H1 (cell line): ENCODE results near the gene ENDOU. TPM values are rescaled to one million over a fixed set of nuclear protein-coding genes. Genes with fewer than 3 reads are reported as not detected.

Experiments
- CTCF ChIA-PET: fragments of 300-600 bp; sonication (Branson Sonifier 250); formaldehyde crosslinking; loops from one replicate; lab custom pipeline; 2021; ENCODE audit not compliant: partially characterized antibody; lab: Charles Lee
- POLR2A ChIA-PET: fragments of 300-600 bp; sonication (Branson Sonifier 250); formaldehyde crosslinking; loops from one replicate; lab custom pipeline; 2021; ENCODE audit warnings: inconsistent platforms; ENCODE audit not compliant: partially characterized antibody; lab: Charles Lee
- DNase-seq, 2 experiments: peaks; one replicate each; pipeline versions ENCODE4 v3.0.0 to v3.0.0-alpha.2; 2010 to 2022; ENCODE audit warnings: low spot score in 2 of 2, low read depth in 1 of 2, mixed read lengths in 1 of 2
- FAIRE-seq: peaks from 2 replicates; lab custom pipeline; 2011; peaks lifted over from hg19 to GRCh38; lab: Jason Lieb, UNC
- H2AFZ ChIP-seq: 2 replicates; pipeline ENCODE4 v1.8.1; 2012; ENCODE audit warnings: low read length, inconsistent platforms
- H2AK5ac ChIP-seq: 2 replicates; pipeline ENCODE4 v1.6.1; 2013; ENCODE audit warnings: low read depth, low read length
- H2BK120ac ChIP-seq: replicated peaks from 2 replicates; pipeline ENCODE3; 2013; ENCODE audit warnings: low read depth, low read length, inconsistent platforms
- H2BK12ac ChIP-seq: 2 replicates; pipeline ENCODE4 v1.6.1; 2013; ENCODE audit warnings: low read depth, low read length
- H2BK15ac ChIP-seq: 2 replicates; pipeline ENCODE4 v1.6.1; 2013; ENCODE audit warnings: low read length
- H2BK20ac ChIP-seq: 2 replicates; pipeline ENCODE4 v1.6.1; 2013; ENCODE audit warnings: low read length
- H2BK5ac ChIP-seq: 2 replicates; pipeline ENCODE4 v1.6.1; 2013; ENCODE audit warnings: low read depth, low read length
- H3K14ac ChIP-seq: 2 replicates; pipeline ENCODE4 v1.6.1; 2013; ENCODE audit warnings: inconsistent platforms; ENCODE audit not compliant: insufficient read length
- H3K18ac ChIP-seq: 2 replicates; pipeline ENCODE4 v1.6.1; 2013; ENCODE audit warnings: low read length; ENCODE audit errors: extremely low read depth
- H3K23ac ChIP-seq: 2 replicates; pipeline ENCODE4 v1.6.1; 2013; ENCODE audit warnings: inconsistent platforms; ENCODE audit not compliant: insufficient read length
- H3K23me2 ChIP-seq: 2 replicates; pipeline ENCODE4 v1.6.1; 2013; ENCODE audit warnings: low read depth, low read length
- H3K27ac ChIP-seq: 2 replicates; pipeline ENCODE4 v1.6.1; 2011; ENCODE audit warnings: low read depth, low read length, inconsistent platforms
- H3K27me3 ChIP-seq, 4 experiments: replicated peaks in 1 of 4; 1 replicate in 1 of 4; 2 replicates in 3 of 4; pipeline versions ENCODE4 v1.6.1 to v1.8.1; 2011 to 2013; ENCODE audit warnings: low read length in 3 of 4, mild to moderate bottlenecking in 3 of 4, inconsistent platforms in 2 of 4, mixed read lengths in 2 of 4, moderate library complexity in 1 of 4; ENCODE audit not compliant: control insufficient read depth in 3 of 4, insufficient read depth in 3 of 4; ENCODE audit errors: extremely low read depth in 1 of 4
- H3K36me3 ChIP-seq, 4 experiments: 2 replicates each; pipeline versions ENCODE4 v1.6.1 to v1.8.1; 2011 to 2013; ENCODE audit warnings: mild to moderate bottlenecking in 4 of 4, low read length in 3 of 4, moderate library complexity in 2 of 4, control low read depth in 1 of 4, inconsistent platforms in 1 of 4; ENCODE audit not compliant: insufficient read depth in 4 of 4, control insufficient read depth in 2 of 4
- H3K4ac ChIP-seq: replicated peaks from 2 replicates; pipeline ENCODE3; 2013; ENCODE audit warnings: low read length, low read depth, mixed read lengths, inconsistent platforms; ENCODE audit not compliant: insufficient read length
- H3K4me1 ChIP-seq, 4 experiments: replicated peaks in 1 of 4; 1 replicate in 1 of 4; 2 replicates in 3 of 4; pipeline versions ENCODE4 v1.6.1 to v1.8.1; 2011 to 2013; ENCODE audit warnings: low read length in 3 of 4, inconsistent platforms in 2 of 4, mixed read lengths in 1 of 4; ENCODE audit not compliant: insufficient read depth in 4 of 4, control insufficient read depth in 3 of 4
- H3K4me2 ChIP-seq, 2 experiments: 2 replicates each; pipeline versions ENCODE4 v1.6.1 to v1.8.1; 2011 to 2013; ENCODE audit warnings: low read depth in 2 of 2, low read length in 2 of 2, control low read depth in 1 of 2, inconsistent platforms in 1 of 2, mild to moderate bottlenecking in 1 of 2; ENCODE audit not compliant: insufficient read depth in 1 of 2
- H3K4me3 ChIP-seq, 4 experiments: fragments of 200-600, 300-600 bp in 1 of 4; sonication (generic), shearing (Covaris generic), sonication (Bioruptor Twin) in 1 of 4; 2 replicates each; pipeline versions ENCODE4 v1.5.1 to v1.8.1; 2011 to 2016; ENCODE audit warnings: low read length in 4 of 4, low read depth in 3 of 4, control low read depth in 2 of 4, inconsistent platforms in 2 of 4, mild to moderate bottlenecking in 2 of 4, mixed read lengths in 1 of 4, moderate library complexity in 1 of 4; ENCODE audit not compliant: insufficient read depth in 2 of 4; ENCODE audit errors: extremely low read depth in 1 of 4
- H3K56ac ChIP-seq: replicated peaks from 2 replicates; pipeline ENCODE3; 2013; ENCODE audit warnings: low read depth, mild to moderate bottlenecking, mixed read lengths, low read length, inconsistent platforms; ENCODE audit not compliant: insufficient read length
- H3K79me1 ChIP-seq: 2 replicates; pipeline ENCODE4 v1.6.1; 2013; ENCODE audit warnings: low read depth, low read length, control low read depth
- H3K79me2 ChIP-seq, 2 experiments: 2 replicates each; pipeline versions ENCODE4 v1.6.1 to v1.8.1; 2012 to 2013; ENCODE audit warnings: low read length in 2 of 2, mild to moderate bottlenecking in 2 of 2, inconsistent platforms in 1 of 2; ENCODE audit not compliant: insufficient read depth in 2 of 2, control insufficient read depth in 1 of 2
- H3K9ac ChIP-seq, 4 experiments: replicated peaks in 1 of 4; 1 replicate in 1 of 4; 2 replicates in 3 of 4; pipeline versions ENCODE4 v1.6.1 to v1.8.1; 2011 to 2013; ENCODE audit warnings: low read depth in 3 of 4, low read length in 3 of 4, control low read depth in 2 of 4, mild to moderate bottlenecking in 2 of 4, moderate library complexity in 2 of 4, inconsistent platforms in 1 of 4; ENCODE audit errors: extremely low read depth in 1 of 4
- H3K9me3 ChIP-seq, 2 experiments: 2 replicates each; pipeline versions ENCODE4 v1.6.1 to v1.8.1; 2012 to 2013; ENCODE audit warnings: mild to moderate bottlenecking in 2 of 2, moderate library complexity in 2 of 2, control low read depth in 1 of 2, inconsistent platforms in 1 of 2, low read depth in 1 of 2, low read length in 1 of 2, mixed read lengths in 1 of 2; ENCODE audit not compliant: insufficient read depth in 2 of 2
- H4K20me1 ChIP-seq, 2 experiments: replicated peaks in 1 of 2; 2 replicates each; pipeline versions ENCODE3 to v1.8.1; 2011 to 2013; ENCODE audit warnings: inconsistent platforms in 2 of 2, low read length in 2 of 2, mild to moderate bottlenecking in 1 of 2; ENCODE audit not compliant: insufficient read depth in 2 of 2, control insufficient read depth in 1 of 2
- H4K5ac ChIP-seq: 2 replicates; pipeline ENCODE4 v1.6.1; 2013; ENCODE audit warnings: low read length, low read depth, mixed read lengths, inconsistent platforms; ENCODE audit not compliant: insufficient read length
- H4K8ac ChIP-seq: 2 replicates; pipeline ENCODE4 v1.8.0; 2013; ENCODE audit warnings: mild to moderate bottlenecking, moderate library complexity, low read length, inconsistent platforms; ENCODE audit not compliant: insufficient read depth; ENCODE audit errors: extremely low read depth
- H4K91ac ChIP-seq: replicated peaks from 2 replicates; pipeline ENCODE3; 2013; ENCODE audit warnings: low read length, mixed read lengths, inconsistent platforms; ENCODE audit not compliant: insufficient read length
- CTCF ChIP-seq, 3 experiments: IDR thresholded peaks; 1 replicate in 2 of 3; 2 replicates in 1 of 3; pipeline versions ENCODE4 v1.5.1 to v1.6.1; 2011; ENCODE audit warnings: low read length in 3 of 3, mild to moderate bottlenecking in 3 of 3, inconsistent platforms in 2 of 3, low read depth in 1 of 3, moderate library complexity in 1 of 3; ENCODE audit not compliant: insufficient read depth in 1 of 3; ENCODE audit errors: control extremely low read depth in 1 of 3
- GTF2F1 ChIP-seq: IDR thresholded peaks from 2 replicates; pipeline ENCODE4 v1.6.1; 2012; ENCODE audit warnings: low read depth, low read length, improper control_type of control experiment, borderline replicate concordance
- POLR2A ChIP-seq, 2 experiments: IDR thresholded peaks; 1 replicate in 1 of 2; 2 replicates in 1 of 2; pipeline ENCODE4 v1.6.1; 2011; ENCODE audit warnings: low read depth in 2 of 2, low read length in 2 of 2, mild to moderate bottlenecking in 2 of 2; ENCODE audit errors: control extremely low read depth in 1 of 2
- RFX5 ChIP-seq: IDR thresholded peaks from 2 replicates; pipeline ENCODE4 v1.6.1; 2011; ENCODE audit warnings: low read depth, low read length, improper control_type of control experiment, borderline replicate concordance
- SP1 ChIP-seq: IDR thresholded peaks from 2 replicates; pipeline ENCODE4 v1.6.1; 2011; ENCODE audit warnings: low read depth, low read length
- TAF1 ChIP-seq: IDR thresholded peaks from 2 replicates; pipeline ENCODE4 v1.6.1; 2011; ENCODE audit warnings: mild to moderate bottlenecking, low read depth, low read length
- WGBS, 2 experiments: shearing (Covaris generic) in 1 of 2; methylation state at CpG; one replicate each; pipeline versions ENCODE4 v1.1.6 to v1.1.7; 2013 to 2015; ENCODE audit warnings: low lambda C conversion rate in 2 of 2, mixed read lengths in 2 of 2, inconsistent platforms in 1 of 2, low coverage in 1 of 2, missing lambda C conversion rate in 1 of 2; ENCODE audit not compliant: insufficient replicate concordance in 2 of 2, insufficient coverage in 1 of 2, insufficient read length in 1 of 2; ENCODE audit errors: extremely low coverage in 1 of 2, missing lambda C conversion rate in 1 of 2; 5-methylcytosine and 5-hydroxymethylcytosine counted together
- polyA plus RNA-seq, 7 experiments: library from polyadenylated mRNA; depleted of rRNA in 3 of 7; stranded (reverse) in 5 of 7; unstranded in 2 of 7; fragments of >200 nt in 5 of 7; fragments of 200-250 nt in 2 of 7; gene quantifications; 1 replicate in 5 of 7; 2 replicates in 1 of 7; 4 replicates in 1 of 7; pipeline versions ENCODE4 v1.2.1 to v1.2.3, GENCODE V29; 2011 to 2013; ENCODE audit warnings: missing spikeins in 2 of 7, mixed read lengths in 2 of 7
- total RNA-seq: library from RNA; stranded (reverse); fragmentation: NEBNext Ultra II Directional; extraction: Animal tissue kit (Norgen Biotek cat#: 25700); gene quantifications from 2 replicates; pipeline ENCODE4 v1.2.1, GENCODE V29; 2021

Gene ENDOU
- total and polyA plus RNA-seq, 2 of the 8 experiments (the other 6 are each of a cell fraction or from before 2014, with no cell fraction given), result not detected

- DNase-seq (no peak), FAIRE-seq (no peak)
- Histone ChIP-seq H3K79me2 (no peaks in the 10 kb centered on the region), H4K8ac (no peak overlapping the region), H3K4me2 (no peak overlapping the region), H3K9me3 (no peaks in the 10 kb centered on the region), H3K36me3 (no peaks in the 10 kb centered on the region)
- CTCF ChIA-PET, result interaction anchor here (1.0 to 64.6 kb wide), 8 partner anchors 4 to 91 kb away, joined by 3 to 2442 read pairs (median 8); partner anchors contain the start of genes ENDOU, RAPGEF3 and SLC48A1
- TF ChIP-seq GTF2F1 (no peak), POLR2A (IDR thresholded peaks at IDR 0.05; ENCODE audit: control extremely low read depth in 1 of 2, low read depth in 2 of 2, low read length in 2 of 2) (no peak), CTCF (IDR thresholded peaks at IDR 0.05; ENCODE audit: control extremely low read depth in 1 of 3, insufficient read depth in 1 of 3, low read depth in 1 of 3, low read length in 3 of 3) (peak in 1 of 3 experiments; percentile 2; a peak in 2 of 4 replicates), SP1 (no peak), TAF1 (no peak), RFX5 (no peak)
- TF ChIP-seq, all 59 proteins: peak for 1
- no peak overlapping the region for H3K4me3 ChIP-seq
- H3K4ac ChIP-seq, result no peak overlapping the region
- no peak overlapping the region for H3K9ac ChIP-seq
- H3K79me1 ChIP-seq, result no peaks in the 10 kb centered on the region
- H3K23ac ChIP-seq, result no peak overlapping the region
- H3K18ac ChIP-seq, result no peak overlapping the region
- no peaks in the 10 kb centered on the region; the same call in 1 of the 2 replicates for H3K23me2 ChIP-seq
- no peak overlapping the region for H3K27ac ChIP-seq
- H2BK20ac ChIP-seq, result no peak overlapping the region
- POLR2A ChIA-PET, result interaction anchor here (1.5 to 3.2 kb wide), 3 partner anchors 9 to 28 kb away, joined by 3 to 10 read pairs (median 4); partner anchors contain the start of gene RAPGEF3
- H2AK5ac ChIP-seq, result no peak overlapping the region
- no peak overlapping the region for H3K14ac ChIP-seq
- no peak overlapping the region; the same call in 1 of the 2 replicates for H2BK5ac ChIP-seq
- no peak overlapping the region for H2BK120ac ChIP-seq
- 84% methylated on average over 14 of the region's 14 CpGs; no CpG with 5 or more reads in 1 of the 2 experiments for WGBS, 2 experiments
- peaks cover 0 to 7% (median 2%) of the 10 kb centered on the region in 4 experiments; a peak in 3 of 7 replicates for H3K4me1 ChIP-seq
- H3K56ac ChIP-seq, result no peak overlapping the region
- H2BK15ac ChIP-seq, result no peak overlapping the region
- H2BK12ac ChIP-seq, result no peak overlapping the region
- no peaks in the 10 kb centered on the region for H4K20me1 ChIP-seq
- no peak overlapping the region for H4K91ac ChIP-seq
- no peaks in the 10 kb centered on the region for H3K27me3 ChIP-seq
- H2AFZ ChIP-seq, result no peak overlapping the region
- no peak overlapping the region for H4K5ac ChIP-seq
These were observed 22.6 kb upstream of the ENDOU start for GRCh38 chr12:47747596-47748506.
